ENCODE measurements around the gene CSRP1. TPM values are rescaled to one million over a fixed set of nuclear protein-coding genes. Genes with fewer than 3 reads are reported as not detected.

Gene CSRP1
- total RNA-seq, 5 donors from 2014 or later (not counting 1 experiment from before 2014, with no cell fraction given) = 35.0 to 47.2 (median 36.8) TPM

- ChIA-PET CTCF (no interaction called here), POLR2A (no interaction called here)
- 38% methylated on average over 2 of the region's 4 CpGs for WGBS (ENCODE audit: insufficient coverage)
- Mint-ChIP-seq H3K4me3 (peak overlapping the region in 2 of 3 donors; percentile 65 to 69), H3K27ac (no peak overlapping the region), H3K9me3 (no peaks in the 10 kb centered on the region), H3K27me3 (peaks cover 40 to 58% of the 10 kb centered on the region in 2 donors), H3K36me3 (no peaks in the 10 kb centered on the region), H3K4me1 (peaks cover 6 to 17% (median 11%) of the 10 kb centered on the region in 3 donors)
- H3K27me3 ChIP-seq (replicated peaks in 1 of 2; ENCODE audit: control insufficient read depth in 2 of 2, extremely low read depth in 1 of 2, insufficient read depth in 2 of 2, low read length in 1 of 2) = peaks cover 0 to 43% of the 10 kb centered on the region in 2 experiments
- no peak overlapping the region for H3K27ac ChIP-seq (ENCODE audit: low read length)
- no peak for ATAC-seq (replicated peaks in 1 of 4)
- no peak for DNase-seq
- H3K4me3 ChIP-seq (ENCODE audit: control insufficient read depth in 1 of 2, extremely low read depth in 1 of 2, low read length in 1 of 2) = no peak overlapping the region
- no peaks in the 10 kb centered on the region for H3K36me3 ChIP-seq (ENCODE audit: control insufficient read depth in 2 of 2, extremely low read depth in 1 of 2, insufficient read depth in 1 of 2, low read length in 1 of 2)
- H3K4me1 ChIP-seq (ENCODE audit: control insufficient read depth in 1 of 2, extremely low read depth in 1 of 2, insufficient read depth in 2 of 2, low read length in 2 of 2) = peaks cover 0 to 7% of the 10 kb centered on the region in 2 experiments
- no peaks in the 10 kb centered on the region for H3K9me3 ChIP-seq
These were observed 36.3 kb downstream of the CSRP1 start for GRCh38 chr1:201470581-201470980.

- ATAC-seq (replicated peaks in 1 of 4) = no peak
- Mint-ChIP-seq H3K4me3 (peak overlapping the region; percentile 53 to 69 (median 65)), H3K4me1 (peaks cover 6 to 17% (median 11%) of the 10 kb centered on the region in 3 donors), H3K27ac (no peak overlapping the region), H3K9me3 (no peaks in the 10 kb centered on the region), H3K36me3 (no peaks in the 10 kb centered on the region), H3K27me3 (peaks cover 40 to 61% of the 10 kb centered on the region in 2 donors)
- Histone ChIP-seq H3K36me3 (ENCODE audit: control insufficient read depth in 2 of 2, extremely low read depth in 1 of 2, insufficient read depth in 1 of 2, low read length in 1 of 2) (no peaks in the 10 kb centered on the region), H3K4me1 (ENCODE audit: control insufficient read depth in 1 of 2, extremely low read depth in 1 of 2, insufficient read depth in 2 of 2, low read length in 2 of 2) (peaks cover 0 to 7% of the 10 kb centered on the region in 2 experiments), H3K27ac (ENCODE audit: low read length) (no peak overlapping the region), H3K9me3 (no peaks in the 10 kb centered on the region), H3K4me3 (ENCODE audit: control insufficient read depth in 1 of 2, extremely low read depth in 1 of 2, low read length in 1 of 2) (no peak overlapping the region), H3K27me3 (replicated peaks in 1 of 2; ENCODE audit: control insufficient read depth in 2 of 2, extremely low read depth in 1 of 2, insufficient read depth in 2 of 2, low read length in 1 of 2) (peaks cover 0 to 43% of the 10 kb centered on the region in 2 experiments)
- ChIA-PET CTCF (interaction anchor here in 1 of 2 donors (0.6 kb wide), 1 partner anchor 14 kb away, joined by 6 read pairs; no protein-coding TSS in a partner anchor), POLR2A (no interaction called here)
- 73% methylated on average over 8 of the region's 16 CpGs for WGBS (ENCODE audit: insufficient coverage)
- DNase-seq = no peak
These were observed 37.3 kb downstream of the CSRP1 start for GRCh38 chr1:201469645-201470074.

GRCh38 chr1:201468844-201469644 is 37.9 kb downstream of the CSRP1 start, which contains the start of gene PHLDA3:
PHLDA3 (minus strand) TSS chr1:201469188; CDS start chr1:201468786, 402 bp downstream.
- DNase-seq (peak in 4 of 35 experiments; percentile 13 to 26 (median 16)), ATAC-seq (replicated peaks in 1 of 4) (peak; percentile 54 to 73 (median 67))
- H3K9me3 Mint-ChIP-seq = no peaks in the 10 kb centered on the region
- Histone ChIP-seq H3K27me3 (replicated peaks in 1 of 2; ENCODE audit: control insufficient read depth in 2 of 2, extremely low read depth in 1 of 2, insufficient read depth in 2 of 2, low read length in 1 of 2) (peaks cover 0 to 43% of the 10 kb centered on the region in 2 experiments), H3K4me3 (ENCODE audit: control insufficient read depth in 1 of 2, extremely low read depth in 1 of 2, low read length in 1 of 2) (peak within 1 kb of the TSS in 1 of 2 donors; percentile 27), H3K27ac (ENCODE audit: low read length) (no peak within 1 kb of the TSS), H3K9me3 (no peaks in the 10 kb centered on the region), H3K36me3 (ENCODE audit: control insufficient read depth in 2 of 2, extremely low read depth in 1 of 2, insufficient read depth in 1 of 2, low read length in 1 of 2) (no peaks in the 10 kb centered on the region), H3K4me1 (ENCODE audit: control insufficient read depth in 1 of 2, extremely low read depth in 1 of 2, insufficient read depth in 2 of 2, low read length in 2 of 2) (peaks cover 0 to 7% of the 10 kb centered on the region in 2 experiments)
- WGBS (ENCODE audit: insufficient coverage) = under 1% methylated on average over 54 of the region's 76 CpGs
- H3K27me3 Mint-ChIP-seq = peaks cover 40 to 60% of the 10 kb centered on the region in 2 donors
- no peaks in the 10 kb centered on the region for H3K36me3 Mint-ChIP-seq
- POLR2A ChIA-PET = no interaction called here
- peak within 1 kb of the TSS in 1 of 2 donors; percentile 27 for H3K27ac Mint-ChIP-seq
- H3K4me3 Mint-ChIP-seq = peak within 1 kb of the TSS; percentile 55 to 69 (median 69)
- CTCF ChIA-PET = interaction anchor here (0.5 to 0.6 kb wide), 2 partner anchors 13 to 21 kb away, joined by 3 to 6 read pairs; no protein-coding TSS in a partner anchor
- H3K4me1 Mint-ChIP-seq = peaks cover 6 to 17% (median 11%) of the 10 kb centered on the region in 3 donors

- Mint-ChIP-seq H3K4me1 (peaks cover 6 to 17% (median 11%) of the 10 kb centered on the region in 3 donors), H3K4me3 (peak overlapping the region; percentile 53 to 69 (median 66)), H3K9me3 (no peaks in the 10 kb centered on the region), H3K36me3 (no peaks in the 10 kb centered on the region), H3K27me3 (peaks cover 37 to 56% of the 10 kb centered on the region in 2 donors), H3K27ac (no peak overlapping the region)
- Histone ChIP-seq H3K36me3 (ENCODE audit: control insufficient read depth in 2 of 2, extremely low read depth in 1 of 2, insufficient read depth in 1 of 2, low read length in 1 of 2) (no peaks in the 10 kb centered on the region), H3K4me3 (ENCODE audit: control insufficient read depth in 1 of 2, extremely low read depth in 1 of 2, low read length in 1 of 2) (no peak overlapping the region), H3K9me3 (no peaks in the 10 kb centered on the region), H3K27ac (ENCODE audit: low read length) (no peak overlapping the region), H3K4me1 (ENCODE audit: control insufficient read depth in 1 of 2, extremely low read depth in 1 of 2, insufficient read depth in 2 of 2, low read length in 2 of 2) (peaks cover 0 to 7% of the 10 kb centered on the region in 2 experiments), H3K27me3 (replicated peaks in 1 of 2; ENCODE audit: control insufficient read depth in 2 of 2, extremely low read depth in 1 of 2, insufficient read depth in 2 of 2, low read length in 1 of 2) (peaks cover 0 to 43% of the 10 kb centered on the region in 2 experiments)
- POLR2A ChIA-PET = no interaction called here
- 10% methylated on average over 44 of the region's 44 CpGs for WGBS (ENCODE audit: insufficient coverage)
- CTCF ChIA-PET = interaction anchor here in 1 of 2 donors (0.5 kb wide), 1 partner anchor 21 kb away, joined by 3 read pairs; no protein-coding TSS in a partner anchor
- DNase-seq = no peak
- peak; percentile 39 to 50 (median 42) for ATAC-seq (replicated peaks in 1 of 4)
These were observed 38.5 kb downstream of the CSRP1 start for GRCh38 chr1:201468501-201468843.

- Histone ChIP-seq H3K4me3 (ENCODE audit: control insufficient read depth in 1 of 2, extremely low read depth in 1 of 2, low read length in 1 of 2) (no peak overlapping the region), H3K4me1 (ENCODE audit: control insufficient read depth in 1 of 2, extremely low read depth in 1 of 2, insufficient read depth in 2 of 2, low read length in 2 of 2) (peaks cover 0 to 7% of the 10 kb centered on the region in 2 experiments), H3K27me3 (replicated peaks in 1 of 2; ENCODE audit: control insufficient read depth in 2 of 2, extremely low read depth in 1 of 2, insufficient read depth in 2 of 2, low read length in 1 of 2) (peaks cover 0 to 39% of the 10 kb centered on the region in 2 experiments), H3K36me3 (ENCODE audit: control insufficient read depth in 2 of 2, extremely low read depth in 1 of 2, insufficient read depth in 1 of 2, low read length in 1 of 2) (no peaks in the 10 kb centered on the region), H3K27ac (ENCODE audit: low read length) (no peak overlapping the region), H3K9me3 (no peaks in the 10 kb centered on the region)
- 44% methylated on average over 1 of the region's 3 CpGs for WGBS (ENCODE audit: insufficient coverage)
- peaks cover 25 to 41% of the 10 kb centered on the region in 2 donors for H3K27me3 Mint-ChIP-seq
- ChIA-PET CTCF (interaction anchor here in 1 of 2 donors (0.7 kb wide), 1 partner anchor 18 kb away, joined by 3 read pairs; no protein-coding TSS in a partner anchor), POLR2A (no interaction called here)
- H3K27ac Mint-ChIP-seq = no peak overlapping the region
- no peaks in the 10 kb centered on the region for H3K9me3 Mint-ChIP-seq
- H3K4me3 Mint-ChIP-seq = no peak overlapping the region
- H3K36me3 Mint-ChIP-seq = no peaks in the 10 kb centered on the region
- peaks cover 6 to 17% (median 11%) of the 10 kb centered on the region in 3 donors for H3K4me1 Mint-ChIP-seq
- DNase-seq = no peak
- no peak for ATAC-seq (replicated peaks in 1 of 4)
These were observed 40.4 kb downstream of the CSRP1 start for GRCh38 chr1:201466492-201466891.

GRCh38 chr1:201465698-201466290 is 41.1 kb downstream of the CSRP1 start:
- ATAC-seq (replicated peaks in 1 of 4) = no peak
- Histone ChIP-seq H3K27me3 (replicated peaks in 1 of 2; ENCODE audit: control insufficient read depth in 2 of 2, extremely low read depth in 1 of 2, insufficient read depth in 2 of 2, low read length in 1 of 2) (peaks cover 0 to 40% of the 10 kb centered on the region in 2 experiments), H3K9me3 (no peaks in the 10 kb centered on the region), H3K36me3 (ENCODE audit: control insufficient read depth in 2 of 2, extremely low read depth in 1 of 2, insufficient read depth in 1 of 2, low read length in 1 of 2) (no peaks in the 10 kb centered on the region), H3K27ac (ENCODE audit: low read length) (no peak overlapping the region), H3K4me1 (ENCODE audit: control insufficient read depth in 1 of 2, extremely low read depth in 1 of 2, insufficient read depth in 2 of 2, low read length in 2 of 2) (peaks cover 0 to 7% of the 10 kb centered on the region in 2 experiments), H3K4me3 (ENCODE audit: control insufficient read depth in 1 of 2, extremely low read depth in 1 of 2, low read length in 1 of 2) (no peak overlapping the region)
- POLR2A ChIA-PET = no interaction called here
- Mint-ChIP-seq H3K4me3 (peak overlapping the region in 1 of 3 donors; percentile 10), H3K27ac (no peak overlapping the region), H3K36me3 (no peaks in the 10 kb centered on the region), H3K27me3 (peaks cover 18 to 34% of the 10 kb centered on the region in 2 donors), H3K4me1 (peaks cover 6 to 17% (median 11%) of the 10 kb centered on the region in 3 donors), H3K9me3 (no peaks in the 10 kb centered on the region)
- CTCF ChIA-PET = interaction anchor here (0.7 to 1.3 kb wide), 2 partner anchors 17 to 47 kb away, joined by 3 to 5 read pairs; no protein-coding TSS in a partner anchor
- 87% methylated on average over 5 of the region's 9 CpGs for WGBS (ENCODE audit: insufficient coverage)
- no peak for DNase-seq
